NCI-H2196 treated with DMSO at 0.1 percent for 48 hours (cell line): ENCODE data around the gene FGF2.
"Not testable (repeated sequence)": the region's sequence is repeated elsewhere in the genome, so short reads cannot be mapped to it uniquely, and the experiment has no call there.

ENCODE experiments used
- DNase-seq: peaks from one replicate; lab custom pipeline; 2025; ENCODE audit not compliant: unreplicated experiment; lab: John Stamatoyannopoulos, UW

The FGF2 gene

GRCh38 chr4:122921971-122922876, 95.6 kb downstream of the FGF2 start, which contains the start of gene NUDT6:
NUDT6 (minus strand) TSS chr4:122922597; CDS start chr4:122922572, 25 bp downstream.
- no peak for DNase-seq

- DNase-seq: peak; percentile 35
Measured at GRCh38 chr4:122922877-122923511, 96.4 kb downstream of the FGF2 start.

- no peak for DNase-seq
Measured at GRCh38 chr4:122928930-122929329, 102.3 kb downstream of the FGF2 start.

- no peak for DNase-seq
Measured at GRCh38 chr4:122930862-122931261, 104.2 kb downstream of the FGF2 start.

- no peak for DNase-seq
Measured at GRCh38 chr4:122932763-122933162, 106.1 kb downstream of the FGF2 start.

- DNase-seq: not testable (repeated sequence)
Measured at GRCh38 chr4:122945136-122945535, 118.5 kb downstream of the FGF2 start.

GRCh38 chr4:122946142-122946541, 119.5 kb downstream of the FGF2 start:
- DNase-seq: no peak
